Osteoblast (primary cell): ENCODE measurements around the gene UMODL1. TPM values are rescaled to one million over a fixed set of nuclear protein-coding genes. Genes with fewer than 3 reads are reported as not detected.
A peak's percentile ranks its signal among the peaks of the same experiment; 100 is the strongest.

Source experiments
- DNase-seq: peaks from one replicate; pipeline ENCODE4 v3.0.0; 2011; ENCODE audit warnings: low spot score, mixed read lengths; ENCODE audit not compliant: insufficient read length; ENCODE audit errors: missing footprints
- H2AFZ ChIP-seq: 2 replicates; pipeline ENCODE4 v1.6.0; 2011; ENCODE audit warnings: mild to moderate bottlenecking, low read length
- H3K27ac ChIP-seq: 2 replicates; pipeline ENCODE4 v1.5.1; 2011; ENCODE audit warnings: mild to moderate bottlenecking, low read depth, low read length, moderate library complexity
- H3K27me3 ChIP-seq: 2 replicates; pipeline ENCODE4 v1.6.0; 2012; ENCODE audit warnings: mild to moderate bottlenecking, control low read depth, inconsistent platforms, low read length, moderate library complexity; ENCODE audit not compliant: insufficient read depth
- H3K36me3 ChIP-seq: 2 replicates; pipeline ENCODE4 v1.5.1; 2011; ENCODE audit warnings: mild to moderate bottlenecking, low read length, control low read depth, moderate library complexity; ENCODE audit not compliant: insufficient read depth
- H3K4me1 ChIP-seq: 2 replicates; pipeline ENCODE4 v1.5.1; 2011; ENCODE audit warnings: mild to moderate bottlenecking, low read length, control low read depth, moderate library complexity; ENCODE audit not compliant: insufficient read depth
- H3K4me2 ChIP-seq: 2 replicates; pipeline ENCODE4 v1.6.0; 2011; ENCODE audit warnings: mild to moderate bottlenecking, low read length; ENCODE audit not compliant: insufficient read depth
- H3K4me3 ChIP-seq: fragments of 200-600 bp; sonication (generic); 3 replicates; pipeline ENCODE4 v1.5.1; 2012; ENCODE audit warnings: mild to moderate bottlenecking, low read length, inconsistent platforms; ENCODE audit not compliant: insufficient read depth
- H3K79me2 ChIP-seq: 2 replicates; pipeline ENCODE4 v1.6.0; 2012; ENCODE audit warnings: mild to moderate bottlenecking, low read length, control low read depth, inconsistent platforms; ENCODE audit not compliant: insufficient read depth
- H3K9me3 ChIP-seq: 2 replicates; pipeline ENCODE4 v1.5.1; 2011; ENCODE audit warnings: low read depth, low read length, control low read depth
- H4K20me1 ChIP-seq: 2 replicates; pipeline ENCODE4 v1.6.0; 2012; ENCODE audit warnings: mild to moderate bottlenecking, low read length, control low read depth; ENCODE audit not compliant: insufficient read depth
- CTCF ChIP-seq: IDR thresholded peaks from 2 replicates; pipeline ENCODE4 v1.5.1; 2011; ENCODE audit warnings: mild to moderate bottlenecking, low read depth, low read length, moderate library complexity; ENCODE audit errors: extremely low read depth
- total RNA-seq: library from RNA; depleted of rRNA; stranded (reverse); fragments of >200 nt; gene quantifications from 2 replicates; pipeline ENCODE4 v1.2.3, GENCODE V29; 2012

The UMODL1 gene
- total RNA-seq, 1 donor: not detected

- Histone ChIP-seq H3K36me3 (no peaks in the 10 kb centered on the region), H3K27me3 (peaks cover 59% of the 10 kb centered on the region), H4K20me1 (no peaks in the 10 kb centered on the region), H3K9me3 (no peaks in the 10 kb centered on the region), H3K4me2 (no peak overlapping the region), H3K4me1 (no peaks in the 10 kb centered on the region), H3K79me2 (no peaks in the 10 kb centered on the region), H3K27ac (no peak overlapping the region), H2AFZ (no peak overlapping the region), H3K4me3 (no peak overlapping the region)
- TF ChIP-seq CTCF: no peak
- peak; percentile 72 for DNase-seq
Observed at GRCh38 chr21:42067531-42068255, 3.4 kb upstream of the UMODL1 start.

- no peak overlapping the region for H3K27ac ChIP-seq
- no peak for TF ChIP-seq CTCF
- no peaks in the 10 kb centered on the region for H3K36me3 ChIP-seq
- H3K9me3 ChIP-seq: no peaks in the 10 kb centered on the region
- no peak overlapping the region for H2AFZ ChIP-seq
- no peaks in the 10 kb centered on the region for H4K20me1 ChIP-seq
- peaks cover 60% of the 10 kb centered on the region for H3K27me3 ChIP-seq
- no peak overlapping the region for H3K4me3 ChIP-seq
- no peak overlapping the region for H3K4me2 ChIP-seq
- no peak for DNase-seq
- no peaks in the 10 kb centered on the region for H3K4me1 ChIP-seq
- H3K79me2 ChIP-seq: no peaks in the 10 kb centered on the region
Observed at GRCh38 chr21:42068256-42068545, 2.9 kb upstream of the UMODL1 start.

- Histone ChIP-seq H3K4me3 (no peak overlapping the region), H3K27ac (no peak overlapping the region), H2AFZ (no peak overlapping the region), H3K27me3 (peaks cover 61% of the 10 kb centered on the region), H3K4me2 (no peak overlapping the region), H3K9me3 (no peaks in the 10 kb centered on the region), H3K4me1 (no peaks in the 10 kb centered on the region), H3K36me3 (no peaks in the 10 kb centered on the region), H3K79me2 (no peaks in the 10 kb centered on the region), H4K20me1 (no peaks in the 10 kb centered on the region)
- peak; percentile 89 for DNase-seq
- TF ChIP-seq CTCF: no peak
Observed at GRCh38 chr21:42068592-42068991, 2.5 kb upstream of the UMODL1 start.

GRCh38 chr21:42069327-42069726 is 1.8 kb upstream of the UMODL1 start:
- no peak overlapping the region for H3K4me3 ChIP-seq
- H4K20me1 ChIP-seq: no peaks in the 10 kb centered on the region
- H2AFZ ChIP-seq: no peak overlapping the region
- no peaks in the 10 kb centered on the region for H3K79me2 ChIP-seq
- H3K4me1 ChIP-seq: no peaks in the 10 kb centered on the region
- H3K27ac ChIP-seq: no peak overlapping the region
- H3K4me2 ChIP-seq: no peak overlapping the region
- DNase-seq: no peak
- no peak for TF ChIP-seq CTCF
- H3K27me3 ChIP-seq: peaks cover 61% of the 10 kb centered on the region
- H3K9me3 ChIP-seq: no peaks in the 10 kb centered on the region
- H3K36me3 ChIP-seq: no peaks in the 10 kb centered on the region
